B cell (primary cell): Measurements from ENCODE around the gene SSBP3.

Source experiments
- CTCF ChIP-seq: fragments of 200-600 bp; IDR thresholded peaks from one replicate; pipeline ENCODE4 v1.8.0; 2022; ENCODE audit warnings: antibody characterized with exemption, mild to moderate bottlenecking
- EZH2 ChIP-seq: IDR thresholded peaks from 2 replicates; pipeline ENCODE4 v1.6.1; 2012; ENCODE audit warnings: borderline replicate concordance, low read depth, mild to moderate bottlenecking, moderate library complexity, low read length; ENCODE audit not compliant: insufficient read depth, poor library complexity, severe bottlenecking

GRCh38 chr1:54421101-54421504 is 14.9 kb upstream of the SSBP3 start:
- TF ChIP-seq CTCF (no peak), EZH2 (no peak)
